CD4-positive, alpha-beta T cell (primary cell): Measurements from ENCODE around the gene RTN3. TPM values are rescaled to one million over a fixed set of nuclear protein-coding genes. Genes with fewer than 3 reads are reported as not detected.

Experiments used
- ATAC-seq: fragments of 200-7000 bp; cut with Tn5 transposase; one replicate; pipeline ENCODE4 v1.10.0; 2022; ENCODE audit warnings: mild to moderate bottlenecking; ENCODE audit not compliant: poor library complexity
- CTCF ChIA-PET: fragments of 350-600 bp; sonication (Branson Sonifier 250); formaldehyde crosslinking; loops from one replicate; lab custom pipeline; 2021; ENCODE audit warnings: antibody characterized with exemption, inconsistent platforms; lab: Charles Lee
- POLR2A ChIA-PET: fragments of 350-600 bp; sonication (Branson Sonifier 250); formaldehyde crosslinking; loops from one replicate; lab custom pipeline; 2021; ENCODE audit warnings: antibody characterized with exemption, inconsistent platforms; lab: Charles Lee
- DNase-seq, 14 experiments: peaks; one replicate each; pipeline ENCODE4 v3.0.0-alpha.2; 2013 to 2020; ENCODE audit warnings: mixed read lengths in 2 of 14
- H3K27ac ChIP-seq, 2 donors: one replicate each; pipeline versions ENCODE4 v1.5.1 to v1.7.0; 2013; ENCODE audit warnings: low read length in 2 of 2, low read depth in 1 of 2, mild to moderate bottlenecking in 1 of 2
- H3K27me3 ChIP-seq, 2 experiments: 1 replicate in 1 of 2; 2 replicates in 1 of 2; pipeline versions ENCODE4 v1.6.1 to v1.7.0; 2013; ENCODE audit warnings: low read length in 2 of 2, control low read depth in 1 of 2, mild to moderate bottlenecking in 1 of 2, moderate library complexity in 1 of 2; ENCODE audit not compliant: insufficient read depth in 2 of 2, control insufficient read depth in 1 of 2
- H3K36me3 ChIP-seq: one replicate; pipeline ENCODE4 v1.6.1; 2013; ENCODE audit warnings: low read length, control low read depth; ENCODE audit not compliant: insufficient read depth
- H3K4me1 ChIP-seq: one replicate; pipeline ENCODE4 v1.6.1; 2013; ENCODE audit warnings: low read length, control low read depth; ENCODE audit not compliant: insufficient read depth
- H3K4me3 ChIP-seq: one replicate; pipeline ENCODE4 v1.5.1; 2013; ENCODE audit warnings: mild to moderate bottlenecking, low read length, moderate library complexity
- H3K9me3 ChIP-seq, 2 experiments: 1 replicate in 1 of 2; 2 replicates in 1 of 2; pipeline versions ENCODE4 v1.6.1 to v1.7.0; 2013; ENCODE audit warnings: low read length in 2 of 2, mild to moderate bottlenecking in 2 of 2, control low read depth in 1 of 2, moderate library complexity in 1 of 2; ENCODE audit not compliant: control insufficient read depth in 1 of 2, insufficient read depth in 1 of 2
- H3K27ac Mint-ChIP-seq: one replicate; pipeline ENCODE4 v1.8.0; 2020; ENCODE audit warnings: mixed read lengths
- H3K27me3 Mint-ChIP-seq: one replicate; pipeline ENCODE4 v1.8.0; 2021; ENCODE audit warnings: mixed read lengths
- H3K36me3 Mint-ChIP-seq: one replicate; pipeline ENCODE4 v1.8.0; 2021; ENCODE audit warnings: low read depth, mixed read lengths
- H3K4me1 Mint-ChIP-seq: one replicate; pipeline ENCODE4 v1.8.0; 2021; ENCODE audit warnings: low read depth, mixed read lengths
- H3K4me3 Mint-ChIP-seq: one replicate; pipeline ENCODE4 v1.8.0; 2020; ENCODE audit warnings: mild to moderate bottlenecking, mixed read lengths
- H3K9me3 Mint-ChIP-seq: one replicate; pipeline ENCODE4 v1.8.0; 2020; ENCODE audit warnings: mixed read lengths
- CTCF ChIP-seq: fragments of 200-600 bp; IDR thresholded peaks from one replicate; pipeline ENCODE4 v1.8.0; 2022; ENCODE audit warnings: antibody characterized with exemption, mild to moderate bottlenecking
- intact Hi-C, 2 experiments: fragments of 100-400 bp; cut with DNase I in 1 of 2; cut with micrococcal nuclease in 1 of 2; formaldehyde crosslinking; loops; one replicate each; pipeline versions ENCODE4 v1.15.1 to v1.9.0; 2023 to 2025; cut with DNase I, micrococcal nuclease
- total RNA-seq, 174 experiments: library from RNA in 2 of 174; stranded (reverse) in 2 of 174; gene quantifications; one replicate each; pipeline ENCODE4 v1.2.3 and lab custom pipeline; 2021 to 2026

Gene RTN3
- total RNA-seq, 2 experiments from 2014 or later: 16.4 to 17.6 TPM

GRCh38 chr11:63719001-63719400 is 37.7 kb downstream of the RTN3 start:
- Mint-ChIP-seq H3K27me3 (no peaks in the 10 kb centered on the region), H3K27ac (no peak overlapping the region), H3K4me1 (no peaks in the 10 kb centered on the region), H3K36me3 (no peaks in the 10 kb centered on the region), H3K9me3 (no peaks in the 10 kb centered on the region), H3K4me3 (no peak overlapping the region)
- H3K36me3 ChIP-seq: no peaks in the 10 kb centered on the region
- H3K27me3 ChIP-seq: no peaks in the 10 kb centered on the region
- no peak overlapping the region for H3K4me3 ChIP-seq
- intact Hi-C loops: no loop called here
- CTCF ChIA-PET: interaction anchor here (1.5 kb wide), 1 partner anchor 75 kb away, joined by 3 read pairs; no protein-coding TSS in a partner anchor
- POLR2A ChIA-PET: no interaction called here
- TF ChIP-seq CTCF: no peak
- H3K4me1 ChIP-seq: no peaks in the 10 kb centered on the region
- ATAC-seq (no peak), DNase-seq (no peak)
- no peaks in the 10 kb centered on the region for H3K9me3 ChIP-seq
- no peak overlapping the region for H3K27ac ChIP-seq

GRCh38 chr11:63719987-63720386 is 38.7 kb downstream of the RTN3 start:
- no peaks in the 10 kb centered on the region for H3K9me3 ChIP-seq
- H3K27me3 ChIP-seq: no peaks in the 10 kb centered on the region
- no peak overlapping the region for H3K4me3 ChIP-seq
- Mint-ChIP-seq H3K9me3 (no peaks in the 10 kb centered on the region), H3K4me3 (no peak overlapping the region), H3K36me3 (no peaks in the 10 kb centered on the region), H3K4me1 (no peaks in the 10 kb centered on the region), H3K27ac (no peak overlapping the region), H3K27me3 (no peaks in the 10 kb centered on the region)
- no peaks in the 10 kb centered on the region for H3K36me3 ChIP-seq
- intact Hi-C loops: no loop called here
- CTCF ChIA-PET: interaction anchor here (1.5 kb wide), 1 partner anchor 76 kb away, joined by 3 read pairs; no protein-coding TSS in a partner anchor
- H3K4me1 ChIP-seq: no peaks in the 10 kb centered on the region
- H3K27ac ChIP-seq: no peak overlapping the region
- ATAC-seq: no peak
- POLR2A ChIA-PET: no interaction called here
- TF ChIP-seq CTCF: no peak
- no peak for DNase-seq

- DNase-seq (no peak), ATAC-seq (no peak)
- H3K36me3 ChIP-seq: no peaks in the 10 kb centered on the region
- H3K27ac ChIP-seq: no peak overlapping the region
- CTCF ChIA-PET: interaction anchor here (1.5 kb wide), 1 partner anchor 77 kb away, joined by 3 read pairs; no protein-coding TSS in a partner anchor
- H3K27me3 ChIP-seq: no peaks in the 10 kb centered on the region
- no peak for TF ChIP-seq CTCF
- H3K9me3 Mint-ChIP-seq: no peaks in the 10 kb centered on the region
- intact Hi-C loops: no loop called here
- no peak overlapping the region for H3K4me3 ChIP-seq
- H3K36me3 Mint-ChIP-seq: no peaks in the 10 kb centered on the region
- no peaks in the 10 kb centered on the region for H3K4me1 ChIP-seq
- POLR2A ChIA-PET: no interaction called here
- no peak overlapping the region for H3K4me3 Mint-ChIP-seq
- no peaks in the 10 kb centered on the region for H3K9me3 ChIP-seq
- H3K27ac Mint-ChIP-seq: no peak overlapping the region
- no peaks in the 10 kb centered on the region for H3K4me1 Mint-ChIP-seq
- no peaks in the 10 kb centered on the region for H3K27me3 Mint-ChIP-seq
These were observed 39.3 kb downstream of the RTN3 start for GRCh38 chr11:63720611-63721010.
